Measurements from ENCODE around the gene ADCYAP1.

Gene ADCYAP1

DNA sequence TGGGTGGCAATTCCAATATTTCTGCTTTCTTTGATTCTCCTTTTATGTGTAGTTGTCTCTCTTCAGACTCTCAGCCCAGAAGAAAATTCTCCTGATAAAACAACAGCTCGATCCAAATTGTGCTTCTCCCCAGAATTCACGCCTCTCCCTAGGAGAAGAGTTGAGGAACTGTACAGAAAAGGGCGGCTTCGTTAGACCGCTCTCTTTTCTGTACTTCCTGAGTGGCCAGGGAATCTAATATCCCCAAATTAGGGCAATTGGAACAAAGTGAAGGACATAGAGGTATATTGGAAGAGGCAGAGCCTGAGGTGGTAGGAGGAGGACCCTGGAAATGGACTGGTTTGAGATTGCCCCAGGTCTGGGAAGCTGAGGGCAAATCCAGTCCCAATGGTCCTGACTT, 5.6 kb downstream of the ADCYAP1 start:
- Histone ChIP-seq H3K9me3 (ENCODE audit: control insufficient read depth, insufficient read depth, low read length) (no peaks in the 10 kb centered on the region), H3K4me1 (ENCODE audit: control insufficient read depth, insufficient read depth, low read length) (peaks cover 5% of the 10 kb centered on the region), H3K27me3 (ENCODE audit: control insufficient read depth, insufficient read depth, low read length) (peaks cover 59% of the 10 kb centered on the region), H3K36me3 (ENCODE audit: control insufficient read depth, insufficient read depth, low read length) (no peaks in the 10 kb centered on the region; the same call in 1 of the 2 replicates), H3K27ac (ENCODE audit: low read length) (no peak overlapping the region), H3K4me3 (ENCODE audit: low read length) (no peak overlapping the region)
- DNase-seq (ENCODE audit: low read depth, low spot score): no peak
- WGBS (ENCODE audit: insufficient coverage, insufficient read length): no CpG with 5 or more reads among the region's 5 CpGs

DNA sequence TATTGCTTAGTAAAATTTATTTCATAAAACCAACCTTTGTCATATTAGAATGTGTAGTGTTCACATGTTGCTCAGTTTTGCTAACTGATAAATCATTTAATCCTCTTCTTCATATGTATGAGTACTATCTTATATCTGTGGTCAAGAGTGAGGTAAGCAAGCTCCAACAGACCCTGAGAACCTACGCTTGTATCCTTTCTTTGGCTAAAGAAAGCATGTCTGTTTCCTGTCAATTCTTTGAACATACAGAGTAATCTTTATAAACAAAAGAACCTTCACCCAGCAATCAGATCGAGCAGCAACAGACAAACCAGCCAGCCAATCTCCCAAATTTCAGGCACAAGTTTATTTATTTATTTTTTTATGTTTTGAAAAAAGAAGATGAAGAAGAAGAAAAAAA, 6.4 kb downstream of the ADCYAP1 start:
- Histone ChIP-seq H3K27me3 (ENCODE audit: control insufficient read depth, insufficient read depth, low read length) (peaks cover 52% of the 10 kb centered on the region), H3K4me1 (ENCODE audit: control insufficient read depth, insufficient read depth, low read length) (peaks cover 2% of the 10 kb centered on the region), H3K27ac (ENCODE audit: low read length) (no peak overlapping the region), H3K36me3 (ENCODE audit: control insufficient read depth, insufficient read depth, low read length) (no peaks in the 10 kb centered on the region), H3K4me3 (ENCODE audit: low read length) (no peak overlapping the region), H3K9me3 (ENCODE audit: control insufficient read depth, insufficient read depth, low read length) (no peaks in the 10 kb centered on the region)
- DNase-seq (ENCODE audit: low read depth, low spot score): no peak
- WGBS (ENCODE audit: insufficient coverage, insufficient read length): no CpG with 5 or more reads among the region's 2 CpGs

- Histone ChIP-seq H3K36me3 (ENCODE audit: control insufficient read depth, insufficient read depth, low read length) (no peaks in the 10 kb centered on the region), H3K27me3 (ENCODE audit: control insufficient read depth, insufficient read depth, low read length) (peaks cover 47% of the 10 kb centered on the region), H3K4me3 (ENCODE audit: low read length) (no peak overlapping the region), H3K4me1 (ENCODE audit: control insufficient read depth, insufficient read depth, low read length) (peaks cover 2% of the 10 kb centered on the region), H3K27ac (ENCODE audit: low read length) (no peak overlapping the region), H3K9me3 (ENCODE audit: control insufficient read depth, insufficient read depth, low read length) (no peaks in the 10 kb centered on the region)
- no CpG with 5 or more reads among the region's 7 CpGs for WGBS (ENCODE audit: insufficient coverage, insufficient read length)
- no peak for DNase-seq (ENCODE audit: low read depth, low spot score)
These were observed 6.8 kb downstream of the ADCYAP1 start for GRCh38 chr18:911486-911885.

GRCh38 chr18:916562-916961, 11.9 kb downstream of the ADCYAP1 start:
- H3K9me3 ChIP-seq (ENCODE audit: control insufficient read depth, insufficient read depth, low read length): no peaks in the 10 kb centered on the region
- DNase-seq (ENCODE audit: low read depth, low spot score): no peak
- H3K4me3 ChIP-seq (ENCODE audit: low read length): no peak overlapping the region
- no peaks in the 10 kb centered on the region for H3K36me3 ChIP-seq (ENCODE audit: control insufficient read depth, insufficient read depth, low read length)
- H3K27ac ChIP-seq (ENCODE audit: low read length): no peak overlapping the region
- WGBS (ENCODE audit: insufficient coverage, insufficient read length): no CpG with 5 or more reads among the region's 1 CpG
- H3K27me3 ChIP-seq (ENCODE audit: control insufficient read depth, insufficient read depth, low read length): peaks cover 2% of the 10 kb centered on the region
- H3K4me1 ChIP-seq (ENCODE audit: control insufficient read depth, insufficient read depth, low read length): no peaks in the 10 kb centered on the region

GRCh38 chr18:919078-919477, 14.4 kb downstream of the ADCYAP1 start:
- no peak overlapping the region for H3K27ac ChIP-seq (ENCODE audit: low read length)
- H3K9me3 ChIP-seq (ENCODE audit: control insufficient read depth, insufficient read depth, low read length): no peaks in the 10 kb centered on the region
- no peaks in the 10 kb centered on the region for H3K4me1 ChIP-seq (ENCODE audit: control insufficient read depth, insufficient read depth, low read length)
- H3K4me3 ChIP-seq (ENCODE audit: low read length): no peak overlapping the region
- DNase-seq (ENCODE audit: low read depth, low spot score): no peak
- WGBS (ENCODE audit: insufficient coverage, insufficient read length): no CpG with 5 or more reads among the region's 2 CpGs
- H3K27me3 ChIP-seq (ENCODE audit: control insufficient read depth, insufficient read depth, low read length): no peaks in the 10 kb centered on the region
- no peaks in the 10 kb centered on the region for H3K36me3 ChIP-seq (ENCODE audit: control insufficient read depth, insufficient read depth, low read length)

DNA sequence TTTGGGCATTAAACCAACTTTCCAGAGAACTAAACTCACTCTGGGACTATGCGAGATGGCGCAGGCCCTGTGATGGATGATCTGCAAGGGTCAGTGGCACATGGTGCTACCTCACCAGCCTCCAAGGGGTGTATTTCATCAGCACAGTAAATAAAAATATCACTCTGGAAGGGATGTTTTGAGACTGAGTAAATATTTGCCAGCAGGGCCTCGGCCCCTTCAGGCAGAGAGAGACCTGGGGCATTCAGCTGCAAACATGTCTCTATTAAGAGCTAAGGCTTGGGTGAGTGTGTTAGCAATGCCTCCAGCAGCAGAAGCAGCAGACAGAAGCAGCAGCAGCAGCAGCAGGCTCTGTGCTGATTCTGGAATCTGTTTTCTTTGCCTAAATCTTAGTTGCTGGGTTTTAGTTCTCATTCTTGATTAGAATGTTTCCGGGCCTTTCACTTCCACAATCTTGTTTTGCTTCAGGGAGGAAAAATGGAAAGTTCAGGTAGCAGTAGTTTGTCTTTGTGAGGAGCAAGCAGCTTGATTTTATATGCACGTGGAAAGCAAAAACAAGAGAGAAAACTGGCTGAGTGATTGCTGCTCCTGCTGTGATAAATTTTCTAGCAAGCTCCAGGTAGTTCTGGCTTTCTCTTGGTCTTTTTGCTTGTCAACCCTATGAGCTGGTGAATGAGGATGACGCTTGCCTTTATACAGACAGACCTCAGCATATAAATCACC, 18.6 kb downstream of the ADCYAP1 start:
- no peak overlapping the region for H3K27ac ChIP-seq (ENCODE audit: low read length)
- WGBS (ENCODE audit: insufficient coverage, insufficient read length): no CpG with 5 or more reads among the region's 6 CpGs
- H3K4me1 ChIP-seq (ENCODE audit: control insufficient read depth, insufficient read depth, low read length): no peaks in the 10 kb centered on the region
- H3K27me3 ChIP-seq (ENCODE audit: control insufficient read depth, insufficient read depth, low read length): no peaks in the 10 kb centered on the region
- no peaks in the 10 kb centered on the region for H3K36me3 ChIP-seq (ENCODE audit: control insufficient read depth, insufficient read depth, low read length)
- DNase-seq (ENCODE audit: low read depth, low spot score): no peak
- no peaks in the 10 kb centered on the region for H3K9me3 ChIP-seq (ENCODE audit: control insufficient read depth, insufficient read depth, low read length)
- no peak overlapping the region for H3K4me3 ChIP-seq (ENCODE audit: low read length)

DNA sequence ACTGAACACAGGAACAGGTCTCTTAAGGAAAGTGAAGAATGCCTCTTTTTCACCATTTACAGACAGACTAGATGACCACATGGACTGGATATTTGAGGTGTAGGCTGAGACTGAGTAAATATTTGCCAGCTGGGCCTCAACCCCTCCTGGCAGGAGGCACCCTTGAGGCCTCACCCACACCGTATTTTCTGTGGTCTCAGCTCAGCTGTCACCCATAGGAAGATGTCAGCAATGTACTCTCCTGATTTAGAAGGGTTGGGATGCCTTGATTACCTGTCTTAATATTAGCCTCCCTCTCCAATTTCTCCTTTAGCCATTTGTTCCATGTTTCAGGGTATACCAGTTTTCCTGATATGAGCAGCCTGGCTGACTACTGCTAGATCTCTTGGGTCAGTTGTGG, 20.3 kb downstream of the ADCYAP1 start:
- no CpG with 5 or more reads among the region's 1 CpG for WGBS (ENCODE audit: insufficient coverage, insufficient read length)
- H3K9me3 ChIP-seq (ENCODE audit: control insufficient read depth, insufficient read depth, low read length): no peaks in the 10 kb centered on the region
- H3K36me3 ChIP-seq (ENCODE audit: control insufficient read depth, insufficient read depth, low read length): no peaks in the 10 kb centered on the region
- DNase-seq (ENCODE audit: low read depth, low spot score): no peak
- H3K27ac ChIP-seq (ENCODE audit: low read length): no peak overlapping the region
- H3K4me1 ChIP-seq (ENCODE audit: control insufficient read depth, insufficient read depth, low read length): no peaks in the 10 kb centered on the region
- H3K4me3 ChIP-seq (ENCODE audit: low read length): no peak overlapping the region
- H3K27me3 ChIP-seq (ENCODE audit: control insufficient read depth, insufficient read depth, low read length): no peaks in the 10 kb centered on the region

DNA sequence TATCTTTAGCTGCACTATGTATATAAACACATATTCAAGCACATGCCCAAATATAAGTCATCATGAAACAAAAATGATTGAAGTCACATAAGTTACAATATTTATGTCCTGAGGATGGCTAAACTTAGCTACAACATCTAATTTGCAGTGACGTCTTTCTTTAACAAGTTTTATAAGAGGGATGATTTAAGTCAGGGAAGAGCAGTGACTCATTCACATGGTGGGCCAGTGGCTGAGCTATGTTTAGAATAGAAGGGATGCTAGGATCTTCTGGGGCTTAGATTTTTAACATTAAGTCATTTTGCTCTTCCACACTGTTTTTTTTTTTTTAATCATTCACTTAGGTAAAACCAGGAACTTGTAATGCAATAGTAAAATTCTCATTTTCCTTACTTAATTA, 22.3 kb downstream of the ADCYAP1 start:
- Histone ChIP-seq H3K4me1 (ENCODE audit: control insufficient read depth, insufficient read depth, low read length) (no peaks in the 10 kb centered on the region), H3K27ac (ENCODE audit: low read length) (no peak overlapping the region), H3K4me3 (ENCODE audit: low read length) (no peak overlapping the region), H3K9me3 (ENCODE audit: control insufficient read depth, insufficient read depth, low read length) (no peaks in the 10 kb centered on the region), H3K36me3 (ENCODE audit: control insufficient read depth, insufficient read depth, low read length) (no peaks in the 10 kb centered on the region), H3K27me3 (ENCODE audit: control insufficient read depth, insufficient read depth, low read length) (no peaks in the 10 kb centered on the region)
- no peak for DNase-seq (ENCODE audit: low read depth, low spot score)
- WGBS (ENCODE audit: insufficient coverage, insufficient read length): no CpG with 5 or more reads among the region's 1 CpG

- H3K4me1 ChIP-seq (ENCODE audit: control insufficient read depth, insufficient read depth, low read length): no peaks in the 10 kb centered on the region
- no peaks in the 10 kb centered on the region for H3K9me3 ChIP-seq (ENCODE audit: control insufficient read depth, insufficient read depth, low read length)
- no peak overlapping the region for H3K4me3 ChIP-seq (ENCODE audit: low read length)
- no peak for DNase-seq (ENCODE audit: low read depth, low spot score)
- no peaks in the 10 kb centered on the region for H3K27me3 ChIP-seq (ENCODE audit: control insufficient read depth, insufficient read depth, low read length)
- H3K27ac ChIP-seq (ENCODE audit: low read length): no peak overlapping the region
- no peaks in the 10 kb centered on the region for H3K36me3 ChIP-seq (ENCODE audit: control insufficient read depth, insufficient read depth, low read length)
- no CpG with 5 or more reads among the region's 2 CpGs for WGBS (ENCODE audit: insufficient coverage, insufficient read length)
These were observed 28.4 kb downstream of the ADCYAP1 start for GRCh38 chr18:933082-933481.

DNA sequence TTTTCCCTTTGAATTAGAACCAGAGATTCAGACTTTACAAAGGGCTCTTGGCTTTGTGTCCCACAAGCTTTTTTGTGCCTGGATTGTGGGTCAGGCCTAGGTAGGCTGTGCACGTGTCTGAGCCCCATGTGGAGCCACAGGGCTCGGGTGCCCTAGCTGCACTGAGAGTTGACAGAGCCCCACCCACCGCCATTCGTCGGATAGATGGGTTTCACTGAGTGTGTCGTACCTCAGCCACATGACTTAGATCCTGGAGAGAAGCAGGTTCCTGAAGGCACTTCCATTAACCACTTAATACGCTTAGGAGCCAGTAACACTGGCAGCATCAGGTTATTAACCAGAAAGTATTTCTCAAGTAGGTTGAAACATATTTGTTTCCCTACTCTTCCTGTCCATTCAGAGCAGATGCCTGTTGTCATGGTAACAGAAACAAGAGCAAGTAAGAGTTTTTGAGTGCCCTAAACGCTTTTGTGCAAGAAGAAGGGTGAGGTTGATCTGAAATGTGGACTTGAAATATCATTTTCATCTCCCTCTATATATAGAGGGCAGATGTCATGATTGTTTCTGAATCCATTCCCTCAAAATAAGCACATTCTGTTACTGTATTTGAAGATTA, 30.0 kb downstream of the ADCYAP1 start:
- Histone ChIP-seq H3K4me1 (ENCODE audit: control insufficient read depth, insufficient read depth, low read length) (no peaks in the 10 kb centered on the region), H3K27ac (ENCODE audit: low read length) (no peak overlapping the region), H3K27me3 (ENCODE audit: control insufficient read depth, insufficient read depth, low read length) (no peaks in the 10 kb centered on the region), H3K4me3 (ENCODE audit: low read length) (no peak overlapping the region), H3K36me3 (ENCODE audit: control insufficient read depth, insufficient read depth, low read length) (no peaks in the 10 kb centered on the region), H3K9me3 (ENCODE audit: control insufficient read depth, insufficient read depth, low read length) (no peaks in the 10 kb centered on the region)
- DNase-seq (ENCODE audit: low read depth, low spot score): no peak
- no CpG with 5 or more reads among the region's 8 CpGs for WGBS (ENCODE audit: insufficient coverage, insufficient read length)

- no peaks in the 10 kb centered on the region for H3K9me3 ChIP-seq (ENCODE audit: control insufficient read depth, insufficient read depth, low read length)
- no peak overlapping the region for H3K27ac ChIP-seq (ENCODE audit: low read length)
- H3K36me3 ChIP-seq (ENCODE audit: control insufficient read depth, insufficient read depth, low read length): no peaks in the 10 kb centered on the region
- no peak overlapping the region for H3K4me3 ChIP-seq (ENCODE audit: low read length)
- H3K4me1 ChIP-seq (ENCODE audit: control insufficient read depth, insufficient read depth, low read length): 0 out of 2 replicates have a peak, but pooled peaks cover 1% of the 10 kb centered on the region
- no peak for DNase-seq (ENCODE audit: low read depth, low spot score)
- WGBS (ENCODE audit: insufficient coverage, insufficient read length): no CpG with 5 or more reads among the region's 6 CpGs
- H3K27me3 ChIP-seq (ENCODE audit: control insufficient read depth, insufficient read depth, low read length): no peaks in the 10 kb centered on the region
These were observed 32.3 kb downstream of the ADCYAP1 start for GRCh38 chr18:936941-937340.

Data from iPS DF 6.9 (cell line).